Measurements from ENCODE around the gene ATP5IF1. TPM values are rescaled to one million over a fixed set of nuclear protein-coding genes. Genes with fewer than 3 reads are reported as not detected.

Gene ATP5IF1
- total and polyA plus RNA-seq, 8 donors, result 97.5 to 159 (median 146) TPM

GRCh38 chr1:28199328-28200233, 36.3 kb upstream of the ATP5IF1 start:
- peaks cover 0 to 19% of the 10 kb centered on the region in 2 donors for H3K4me1 ChIP-seq
- H3K27ac ChIP-seq, result peak overlapping the region in 1 of 2 donors; percentile 29
- DNase-seq, result no peak
- intact Hi-C loops (cut with DNase I), result no loop called here
- H3K36me3 ChIP-seq, result peaks cover 6 to 72% of the 10 kb centered on the region in 2 donors
- H3K9me3 ChIP-seq, result no peaks in the 10 kb centered on the region
- peak; percentile 15 for ATAC-seq
- H3K4me3 ChIP-seq, result no peak overlapping the region
- TF ChIP-seq CTCF (IDR thresholded peaks at IDR 0.05), result no peak
- H3K27me3 ChIP-seq, result no peaks in the 10 kb centered on the region

GRCh38 chr1:28200234-28200873, 35.6 kb upstream of the ATP5IF1 start:
- DNase-seq, result no peak
- Histone ChIP-seq H3K4me1 (peaks cover 0 to 19% of the 10 kb centered on the region in 2 donors), H3K9me3 (no peaks in the 10 kb centered on the region), H3K27ac (peak overlapping the region in 1 of 2 donors; percentile 29), H3K4me3 (no peak overlapping the region), H3K27me3 (no peaks in the 10 kb centered on the region), H3K36me3 (peaks cover 6 to 80% of the 10 kb centered on the region in 2 donors)
- no peak for TF ChIP-seq CTCF (IDR thresholded peaks at IDR 0.05)
- intact Hi-C loops (cut with DNase I), result no loop called here
- ATAC-seq, result no peak

GRCh38 chr1:28205243-28205642, 30.7 kb upstream of the ATP5IF1 start:
- H3K36me3 ChIP-seq, result peaks cover 6 to 100% of the 10 kb centered on the region in 2 donors
- TF ChIP-seq CTCF (IDR thresholded peaks at IDR 0.05), result no peak
- ATAC-seq, result no peak
- no peak overlapping the region for H3K4me3 ChIP-seq
- DNase-seq, result no peak
- no peaks in the 10 kb centered on the region for H3K9me3 ChIP-seq
- peaks cover 0 to 11% of the 10 kb centered on the region in 2 donors for H3K4me1 ChIP-seq
- no peaks in the 10 kb centered on the region for H3K27me3 ChIP-seq
- H3K27ac ChIP-seq, result no peak overlapping the region
- intact Hi-C loops (cut with DNase I), result loop anchor here in 1 of 2 donors (5.0 kb wide), 1 partner anchor 113 kb away; no protein-coding TSS in a partner anchor

GRCh38 chr1:28208818-28209441, 27.0 kb upstream of the ATP5IF1 start:
- peak in 3 of 4 donors; percentile 17 to 56 (median 52) for DNase-seq
- Histone ChIP-seq H3K9me3 (no peaks in the 10 kb centered on the region), H3K27me3 (no peaks in the 10 kb centered on the region), H3K4me1 (peaks cover 0 to 11% of the 10 kb centered on the region in 2 donors), H3K27ac (no peak overlapping the region), H3K36me3 (peaks cover 2 to 93% of the 10 kb centered on the region in 2 donors), H3K4me3 (no peak overlapping the region)
- ATAC-seq, result peak; percentile 98
- TF ChIP-seq CTCF (IDR thresholded peaks at IDR 0.05), result peak; percentile 74 to 75
- intact Hi-C loops (cut with DNase I), result loop anchor here in 1 of 2 donors (5.0 kb wide), 1 partner anchor 117 kb away; no protein-coding TSS in a partner anchor
